Endothelial cell (in vitro differentiated cells): ENCODE results near the gene CALHM6. TPM values are rescaled to one million over a fixed set of nuclear protein-coding genes. Genes with fewer than 3 reads are reported as not detected.

Experiments used
- DNase-seq: peaks from one replicate; pipeline ENCODE4 v3.0.0; 2021; ENCODE audit warnings: low spot score
- H3K27ac Mint-ChIP-seq: one replicate; pipeline ENCODE4 v1.8.0; 2021; ENCODE audit warnings: mixed read lengths, inconsistent platforms; ENCODE audit not compliant: unreplicated experiment
- H3K27me3 Mint-ChIP-seq: one replicate; pipeline ENCODE4 v1.8.0; 2021; ENCODE audit warnings: mild to moderate bottlenecking, moderate library complexity, mixed read lengths, inconsistent platforms; ENCODE audit not compliant: unreplicated experiment
- H3K36me3 Mint-ChIP-seq: one replicate; pipeline ENCODE4 v1.8.0; 2021; ENCODE audit warnings: mild to moderate bottlenecking, low read depth, mixed read lengths, inconsistent platforms; ENCODE audit not compliant: unreplicated experiment
- H3K4me1 Mint-ChIP-seq: one replicate; pipeline ENCODE4 v1.8.0; 2021; ENCODE audit warnings: mild to moderate bottlenecking, mixed read lengths, inconsistent platforms; ENCODE audit not compliant: unreplicated experiment
- H3K4me3 Mint-ChIP-seq: one replicate; pipeline ENCODE4 v1.8.0; 2021; ENCODE audit warnings: mild to moderate bottlenecking, mixed read lengths, inconsistent platforms; ENCODE audit not compliant: unreplicated experiment
- H3K9me3 Mint-ChIP-seq: one replicate; pipeline ENCODE4 v1.8.0; 2021; ENCODE audit warnings: mixed read lengths, inconsistent platforms; ENCODE audit not compliant: unreplicated experiment
- total RNA-seq: library from RNA; stranded (reverse); fragmentation: NEBNext Ultra II Directional; extraction: Animal tissue kit (Norgen Biotek cat#: 25700); gene quantifications from one replicate; pipeline ENCODE4 v1.2.1, GENCODE V29; 2021; ENCODE audit not compliant: unreplicated experiment
- TF ChIP-seq, protein P1 (sequence below): fragments of 200-600 bp; sonication (generic); IDR thresholded peaks from one replicate; pipeline ENCODE4 v1.5.0; 2021; ENCODE audit warnings: antibody characterized with exemption; ENCODE audit not compliant: unreplicated experiment

CALHM6 gene
- total RNA-seq, 1 donor from 2014 or later: 1.3 TPM

DNA sequence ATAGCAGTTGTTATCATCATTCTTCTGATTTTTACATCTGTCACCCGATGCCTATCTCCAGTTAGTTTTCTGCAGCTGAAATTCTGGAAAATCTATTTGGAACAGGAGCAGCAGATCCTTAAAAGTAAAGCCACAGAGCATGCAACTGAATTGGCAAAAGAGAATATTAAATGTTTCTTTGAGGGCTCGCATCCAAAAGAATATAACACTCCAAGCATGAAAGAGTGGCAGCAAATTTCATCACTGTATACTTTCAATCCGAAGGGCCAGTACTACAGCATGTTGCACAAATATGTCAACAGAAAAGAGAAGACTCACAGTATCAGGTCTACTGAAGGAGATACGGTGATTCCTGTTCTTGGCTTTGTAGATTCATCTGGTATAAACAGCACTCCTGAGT, 2.1 kb downstream of the CALHM6 start:
- Mint-ChIP-seq H3K27ac (no peak overlapping the region), H3K9me3 (no peaks in the 10 kb centered on the region), H3K27me3 (peaks cover 2% of the 10 kb centered on the region), H3K4me1 (peaks cover 18% of the 10 kb centered on the region), H3K36me3 (no peaks in the 10 kb centered on the region), H3K4me3 (no peak overlapping the region)
- no peak for DNase-seq
- TF ChIP-seq, protein P1, sequence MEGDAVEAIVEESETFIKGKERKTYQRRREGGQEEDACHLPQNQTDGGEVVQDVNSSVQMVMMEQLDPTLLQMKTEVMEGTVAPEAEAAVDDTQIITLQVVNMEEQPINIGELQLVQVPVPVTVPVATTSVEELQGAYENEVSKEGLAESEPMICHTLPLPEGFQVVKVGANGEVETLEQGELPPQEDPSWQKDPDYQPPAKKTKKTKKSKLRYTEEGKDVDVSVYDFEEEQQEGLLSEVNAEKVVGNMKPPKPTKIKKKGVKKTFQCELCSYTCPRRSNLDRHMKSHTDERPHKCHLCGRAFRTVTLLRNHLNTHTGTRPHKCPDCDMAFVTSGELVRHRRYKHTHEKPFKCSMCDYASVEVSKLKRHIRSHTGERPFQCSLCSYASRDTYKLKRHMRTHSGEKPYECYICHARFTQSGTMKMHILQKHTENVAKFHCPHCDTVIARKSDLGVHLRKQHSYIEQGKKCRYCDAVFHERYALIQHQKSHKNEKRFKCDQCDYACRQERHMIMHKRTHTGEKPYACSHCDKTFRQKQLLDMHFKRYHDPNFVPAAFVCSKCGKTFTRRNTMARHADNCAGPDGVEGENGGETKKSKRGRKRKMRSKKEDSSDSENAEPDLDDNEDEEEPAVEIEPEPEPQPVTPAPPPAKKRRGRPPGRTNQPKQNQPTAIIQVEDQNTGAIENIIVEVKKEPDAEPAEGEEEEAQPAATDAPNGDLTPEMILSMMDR: no peak

DNA sequence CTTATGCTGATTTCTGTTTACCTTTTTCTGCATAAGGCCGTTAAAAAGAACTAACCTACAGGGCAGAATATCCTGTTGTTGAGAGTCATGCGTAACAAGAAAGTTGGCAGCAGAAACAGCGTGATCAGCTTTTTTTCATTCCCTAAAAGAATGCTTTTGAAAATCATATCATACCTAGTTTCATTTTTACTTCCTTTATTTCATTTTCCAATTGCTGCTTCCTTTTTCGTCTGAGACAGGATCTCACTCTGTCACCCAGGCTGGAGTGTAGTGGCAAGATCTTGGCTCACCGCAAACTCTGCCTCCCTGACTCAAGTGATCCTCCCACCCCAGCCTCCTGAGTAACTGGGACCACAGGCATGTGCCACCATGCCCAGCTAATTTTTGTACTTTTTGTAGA, 4.1 kb downstream of the CALHM6 start:
- H3K4me1 Mint-ChIP-seq: peaks cover 18% of the 10 kb centered on the region
- no peak overlapping the region for H3K4me3 Mint-ChIP-seq
- TF ChIP-seq, protein P1: no peak
- H3K27ac Mint-ChIP-seq: no peak overlapping the region
- DNase-seq: no peak
- H3K27me3 Mint-ChIP-seq: no peaks in the 10 kb centered on the region
- H3K9me3 Mint-ChIP-seq: no peaks in the 10 kb centered on the region
- H3K36me3 Mint-ChIP-seq: no peaks in the 10 kb centered on the region

DNA sequence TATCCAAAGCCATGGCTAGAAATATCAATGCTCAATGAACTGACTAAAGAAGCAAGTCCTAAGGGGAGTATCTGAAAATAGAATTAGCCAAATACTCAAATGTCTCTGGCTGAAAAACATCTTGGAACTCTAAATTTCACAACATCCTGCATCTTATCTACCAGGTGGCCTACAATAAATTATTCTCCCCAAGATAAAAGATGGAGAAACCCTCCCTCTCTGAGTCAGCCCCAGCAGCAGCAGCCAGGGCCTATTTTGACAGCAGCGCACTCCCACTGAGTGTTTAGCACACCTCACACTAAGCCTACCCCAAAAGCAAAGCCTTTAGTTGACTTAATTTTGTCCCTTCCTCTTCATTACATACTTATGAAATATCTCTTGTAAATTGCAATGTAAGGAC, 5.9 kb downstream of the CALHM6 start:
- Mint-ChIP-seq H3K4me1 (peaks cover 14% of the 10 kb centered on the region), H3K4me3 (no peak overlapping the region), H3K27ac (no peak overlapping the region), H3K36me3 (no peaks in the 10 kb centered on the region), H3K9me3 (no peaks in the 10 kb centered on the region), H3K27me3 (no peaks in the 10 kb centered on the region)
- no peak for DNase-seq
- TF ChIP-seq, protein P1: no peak

DNA sequence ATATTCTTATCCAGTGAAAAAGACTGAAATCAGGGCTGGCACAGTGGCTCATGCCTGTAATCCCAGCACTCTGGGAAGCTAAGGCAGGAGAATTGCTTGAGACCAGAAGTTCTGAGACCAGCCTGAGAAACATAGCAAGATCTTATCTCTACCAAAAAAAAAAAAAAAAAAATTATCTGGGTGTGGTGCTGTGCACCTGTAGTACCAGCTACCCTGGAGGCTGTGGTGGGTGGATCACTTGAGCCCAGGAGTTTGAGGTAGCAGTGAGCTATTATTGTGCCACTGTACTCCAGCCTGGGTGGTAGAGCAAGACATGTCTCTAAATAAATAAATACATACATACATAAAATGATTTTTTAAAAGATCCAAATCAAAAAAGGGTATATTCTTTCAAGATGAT, 6.3 kb downstream of the CALHM6 start:
- peaks cover 12% of the 10 kb centered on the region for H3K4me1 Mint-ChIP-seq
- no peaks in the 10 kb centered on the region for H3K27me3 Mint-ChIP-seq
- H3K36me3 Mint-ChIP-seq: no peaks in the 10 kb centered on the region
- no peak overlapping the region for H3K4me3 Mint-ChIP-seq
- DNase-seq: no peak
- H3K27ac Mint-ChIP-seq: no peak overlapping the region
- no peaks in the 10 kb centered on the region for H3K9me3 Mint-ChIP-seq
- TF ChIP-seq, protein P1: no peak

DNA sequence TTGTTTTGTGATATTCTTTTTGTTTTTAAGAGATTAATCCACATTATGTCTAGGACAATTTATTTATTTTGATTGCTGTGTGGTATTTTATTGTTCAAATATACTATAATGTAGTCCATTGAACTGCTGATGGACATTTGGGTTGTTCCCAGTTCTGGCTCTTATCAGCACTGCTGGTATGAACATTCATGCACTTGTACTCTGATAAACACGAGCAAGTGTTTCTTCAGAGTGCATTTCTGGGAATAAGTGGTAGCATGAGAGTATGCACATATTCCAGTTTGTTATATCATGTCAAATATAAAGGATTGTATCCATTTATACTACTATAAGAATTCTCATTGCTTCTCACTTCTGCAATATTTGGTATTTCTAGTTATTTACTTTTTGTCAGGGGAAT, 7.1 kb downstream of the CALHM6 start:
- H3K4me1 Mint-ChIP-seq: peaks cover 8% of the 10 kb centered on the region
- H3K36me3 Mint-ChIP-seq: no peaks in the 10 kb centered on the region
- H3K27ac Mint-ChIP-seq: no peak overlapping the region

More for the DNA sequence above, 7.1 kb downstream of the CALHM6 start:
- DNase-seq: no peak
- TF ChIP-seq, protein P1: no peak
- Mint-ChIP-seq H3K4me3 (no peak overlapping the region), H3K9me3 (no peaks in the 10 kb centered on the region), H3K27me3 (no peaks in the 10 kb centered on the region)
